Testis (tissue), 2 donors: Measurements from ENCODE around the gene PLCXD3.

Experiments
- CTCF ChIP-seq, 3 experiments: fragments of 450-650 bp in 2 of 3; fragments of 200-600 bp in 1 of 3; sonication (generic) in 1 of 3; IDR thresholded peaks; one replicate each; pipeline ENCODE4 v1.5.1; 2016 to 2019; ENCODE audit warnings: antibody characterized with exemption in 3 of 3, mild to moderate bottlenecking in 2 of 3, moderate library complexity in 1 of 3
- POLR2A ChIP-seq: fragments of 450-650 bp; IDR thresholded peaks from one replicate; pipeline ENCODE4 v1.6.1; 2017; ENCODE audit warnings: antibody characterized with exemption, mild to moderate bottlenecking, moderate library complexity

- TF ChIP-seq CTCF (IDR thresholded peaks at IDR 0.05): no peak
- no peak for TF ChIP-seq POLR2A
Observed at GRCh38 chr5:41275813-41276512, 234.4 kb downstream of the PLCXD3 start.
